ENCODE results near the gene PLCB4.

- TF ChIP-seq CTCF (conservative IDR thresholded peaks at IDR 0.05; ENCODE audit: low read length) = no peak
- TF ChIP-seq EZH2phosphoT487 (IDR thresholded peaks at IDR 0.05; ENCODE audit: borderline replicate concordance) = no peak
Observed at GRCh38 chr20:9281803-9282202, 212.9 kb downstream of the PLCB4 start.
